C4-2B (cell line): ENCODE measurements around the gene SHANK1.

Experiments
- ZFX ChIP-seq: fragments of 450-650 bp; IDR thresholded peaks from 2 replicates; pipeline ENCODE4 v1.6.1; 2017
- TF ChIP-seq, protein P1 (sequence below): fragments of 450-650 bp; conservative IDR thresholded peaks from 2 replicates; pipeline ENCODE4 v1.5.1; 2017; ENCODE audit warnings: mild to moderate bottlenecking

DNA sequence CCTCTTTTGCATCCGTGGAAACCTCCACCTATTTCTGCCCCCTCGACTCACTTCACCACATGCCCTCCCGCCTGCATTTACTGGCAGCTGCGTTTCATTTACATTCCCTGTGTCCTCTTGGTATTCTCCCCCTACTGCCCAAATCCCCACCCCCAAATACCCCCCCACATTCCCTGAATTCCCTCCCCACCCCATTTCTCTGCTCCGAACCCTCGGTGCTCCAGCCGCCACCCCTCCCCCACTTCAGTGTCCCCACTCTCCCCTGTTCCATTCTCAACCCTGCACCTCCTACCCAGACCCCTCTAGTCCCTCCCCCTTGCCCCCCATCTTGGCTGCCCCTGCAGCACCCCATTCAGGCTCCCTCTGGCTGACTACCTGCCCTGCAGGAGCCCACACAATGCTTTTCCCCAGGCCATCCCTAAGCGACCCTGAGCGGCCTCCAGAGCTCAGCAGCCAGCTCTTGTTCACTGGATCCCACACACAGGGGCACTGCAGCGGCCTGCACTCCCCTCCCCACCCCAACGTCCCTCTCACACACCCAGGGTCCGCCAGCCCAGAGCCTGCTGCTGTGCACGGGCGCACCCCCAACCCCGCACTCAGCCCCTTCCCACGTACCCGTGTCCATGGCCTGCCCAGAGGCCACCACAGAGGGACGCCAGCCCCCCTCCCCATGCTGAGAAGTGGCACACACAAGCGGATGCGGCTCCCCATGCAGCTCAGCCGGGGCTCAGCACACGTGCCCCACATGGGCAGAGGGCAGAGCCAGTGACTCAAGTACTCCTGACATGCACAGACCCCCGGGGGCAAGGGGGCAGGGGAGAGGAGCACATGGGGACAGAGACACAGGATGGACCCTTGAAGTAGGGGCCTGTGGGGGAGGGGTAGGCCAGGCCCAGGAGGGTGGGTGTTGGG, 26.3 kb downstream of the SHANK1 start:
- TF ChIP-seq, protein P1, sequence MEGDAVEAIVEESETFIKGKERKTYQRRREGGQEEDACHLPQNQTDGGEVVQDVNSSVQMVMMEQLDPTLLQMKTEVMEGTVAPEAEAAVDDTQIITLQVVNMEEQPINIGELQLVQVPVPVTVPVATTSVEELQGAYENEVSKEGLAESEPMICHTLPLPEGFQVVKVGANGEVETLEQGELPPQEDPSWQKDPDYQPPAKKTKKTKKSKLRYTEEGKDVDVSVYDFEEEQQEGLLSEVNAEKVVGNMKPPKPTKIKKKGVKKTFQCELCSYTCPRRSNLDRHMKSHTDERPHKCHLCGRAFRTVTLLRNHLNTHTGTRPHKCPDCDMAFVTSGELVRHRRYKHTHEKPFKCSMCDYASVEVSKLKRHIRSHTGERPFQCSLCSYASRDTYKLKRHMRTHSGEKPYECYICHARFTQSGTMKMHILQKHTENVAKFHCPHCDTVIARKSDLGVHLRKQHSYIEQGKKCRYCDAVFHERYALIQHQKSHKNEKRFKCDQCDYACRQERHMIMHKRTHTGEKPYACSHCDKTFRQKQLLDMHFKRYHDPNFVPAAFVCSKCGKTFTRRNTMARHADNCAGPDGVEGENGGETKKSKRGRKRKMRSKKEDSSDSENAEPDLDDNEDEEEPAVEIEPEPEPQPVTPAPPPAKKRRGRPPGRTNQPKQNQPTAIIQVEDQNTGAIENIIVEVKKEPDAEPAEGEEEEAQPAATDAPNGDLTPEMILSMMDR = no peak
- no peak for TF ChIP-seq ZFX
